GM18909 (cell line): ENCODE data around the gene ZNF366.

Experiments
- ATAC-seq: cut with Tn5 transposase; IDR thresholded peaks from one replicate; pipeline ENCODE4 v1.9.1; 2021; ENCODE audit warnings: mild to moderate bottlenecking; ENCODE audit not compliant: unreplicated experiment, poor library complexity

Gene ZNF366

GRCh38 chr5:72497823-72498222 lies 9.4 kb downstream of the ZNF366 start:
- ATAC-seq, result no peak

- ATAC-seq, result no peak
These were observed 11.8 kb downstream of the ZNF366 start for GRCh38 chr5:72495410-72495809.

- ATAC-seq, result no peak
These were observed 12.5 kb downstream of the ZNF366 start for GRCh38 chr5:72494623-72495124.

DNA sequence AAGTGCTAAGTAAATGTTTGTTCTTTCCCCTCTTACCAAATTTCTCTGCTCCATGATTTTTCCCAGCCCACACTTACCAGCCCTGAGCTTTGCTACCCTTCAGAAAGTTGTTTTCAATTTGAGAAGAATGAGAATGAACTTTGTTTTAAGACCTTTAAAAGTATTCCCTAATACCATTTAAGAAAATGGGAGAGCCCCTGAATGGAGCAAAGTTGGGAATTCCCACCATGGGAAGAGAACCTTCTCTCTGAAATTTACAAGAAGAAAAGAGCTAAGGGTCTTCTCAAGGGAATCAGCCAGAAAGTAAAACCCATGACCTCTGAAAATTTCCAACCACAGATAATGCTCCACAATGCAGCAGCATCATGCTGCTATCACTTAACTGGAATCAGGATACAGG lies 17.7 kb downstream of the ZNF366 start:
- no peak for ATAC-seq

- ATAC-seq, result no peak
These were observed 18.5 kb downstream of the ZNF366 start for GRCh38 chr5:72488756-72489155.

GRCh38 chr5:72487177-72487576 lies 20.0 kb downstream of the ZNF366 start:
- ATAC-seq, result no peak

- ATAC-seq, result no peak
These were observed 20.8 kb downstream of the ZNF366 start for GRCh38 chr5:72486371-72486770.

DNA sequence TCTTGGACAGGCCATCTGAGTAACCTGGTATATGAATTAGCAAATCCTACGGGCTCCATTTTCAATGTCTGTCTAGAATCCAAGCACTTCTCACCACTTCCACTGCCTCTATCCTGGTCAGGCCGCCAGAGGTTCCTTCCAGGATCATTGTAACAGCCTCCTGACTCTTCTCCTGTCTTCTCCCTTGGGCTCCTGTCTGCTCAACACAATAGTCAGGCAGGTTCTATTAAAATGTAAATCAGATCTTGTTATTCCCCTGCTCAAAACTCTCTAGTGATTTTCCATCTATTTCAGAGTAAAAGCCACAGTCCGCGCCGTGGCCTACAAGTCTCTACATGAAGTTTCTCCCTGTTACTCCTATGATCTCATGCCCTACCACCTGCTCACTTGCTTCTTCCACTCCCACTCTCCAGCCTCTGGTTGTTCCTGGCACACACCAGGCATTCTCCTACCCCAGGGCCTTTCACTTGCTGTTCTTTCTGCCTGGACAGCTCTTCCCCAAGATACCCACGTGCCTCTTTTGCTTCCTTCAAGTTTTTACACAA lies 21.7 kb downstream of the ZNF366 start:
- no peak for ATAC-seq

DNA sequence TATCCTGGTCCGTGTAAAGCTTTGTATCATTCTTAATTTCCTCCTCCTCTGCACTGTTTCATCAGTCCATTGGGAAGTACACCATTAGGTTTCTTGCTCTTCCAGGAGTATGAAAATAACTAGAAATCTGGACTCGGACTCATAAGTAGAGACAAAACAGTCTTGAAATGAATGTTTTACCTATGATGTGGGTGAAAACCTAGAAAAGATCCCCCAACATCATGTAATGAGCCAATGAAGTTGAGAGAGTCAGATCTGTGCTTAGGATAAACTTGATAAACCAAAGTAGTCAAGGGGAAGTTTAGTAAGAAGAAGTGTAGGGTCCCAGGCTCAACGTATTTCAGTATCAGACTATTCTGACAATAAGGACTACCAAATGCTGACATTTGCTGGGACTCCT lies 25.2 kb downstream of the ZNF366 start:
- ATAC-seq, result no peak

DNA sequence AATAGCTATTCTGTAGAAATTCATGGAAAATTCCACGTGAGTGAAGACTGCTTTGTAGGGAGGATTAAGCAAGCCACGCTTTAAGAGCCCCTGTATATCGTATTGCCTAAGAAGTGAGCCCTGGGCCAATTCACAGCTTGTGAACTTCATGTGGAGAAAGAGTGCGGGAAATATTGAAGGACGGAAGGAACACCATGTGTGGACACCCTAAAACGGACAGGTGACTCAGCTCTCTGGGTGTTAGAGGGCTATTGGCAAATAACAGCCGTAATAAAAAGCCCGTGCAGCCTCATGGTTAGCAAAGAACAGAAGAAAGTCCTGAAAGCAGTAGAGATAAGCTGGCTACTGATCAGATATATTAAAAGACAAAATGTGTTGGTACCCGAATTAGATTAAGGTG lies 26.4 kb downstream of the ZNF366 start:
- no peak for ATAC-seq

DNA sequence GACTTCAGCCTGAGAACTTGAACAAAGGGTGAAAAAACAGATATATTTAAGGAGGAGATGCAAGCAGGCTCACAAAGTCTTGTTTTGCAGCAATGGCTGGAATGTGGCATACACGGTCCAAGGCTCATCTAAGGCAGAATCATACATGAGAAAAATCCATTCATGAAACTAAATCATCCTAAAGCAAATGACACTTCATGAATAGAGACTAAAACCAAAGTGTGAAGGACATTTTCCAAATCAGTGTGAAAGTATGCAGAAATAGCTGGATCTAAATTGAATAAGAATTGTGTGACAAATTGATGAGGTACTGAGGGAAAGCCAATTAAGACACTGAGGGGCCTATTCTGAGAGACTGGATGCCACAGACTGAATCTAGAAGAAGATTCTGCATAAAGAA lies 27.3 kb downstream of the ZNF366 start:
- ATAC-seq, result no peak

- ATAC-seq, result no peak
These were observed 28.5 kb downstream of the ZNF366 start for GRCh38 chr5:72478684-72479083.

DNA sequence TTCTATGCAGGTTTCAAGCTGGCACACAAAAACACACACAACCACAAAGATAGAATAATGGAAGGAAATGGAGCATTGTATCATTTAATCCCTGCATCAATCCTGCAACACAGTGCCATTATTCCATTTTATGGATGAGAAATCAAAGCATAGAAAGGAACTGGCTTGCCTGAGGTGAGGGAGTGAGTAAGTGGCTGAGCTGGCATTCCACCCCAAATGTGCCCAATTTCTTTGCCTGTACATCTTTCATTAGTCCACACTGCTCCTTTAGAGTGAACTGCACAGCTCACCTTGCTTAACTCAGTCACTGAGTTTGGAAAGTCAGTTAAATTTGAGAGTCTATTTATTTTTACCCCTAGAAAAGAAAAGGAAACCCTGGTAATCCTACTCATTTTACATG lies 28.9 kb downstream of the ZNF366 start:
- no peak for ATAC-seq

- no peak for ATAC-seq
These were observed 29.6 kb downstream of the ZNF366 start for GRCh38 chr5:72477644-72478043.

DNA sequence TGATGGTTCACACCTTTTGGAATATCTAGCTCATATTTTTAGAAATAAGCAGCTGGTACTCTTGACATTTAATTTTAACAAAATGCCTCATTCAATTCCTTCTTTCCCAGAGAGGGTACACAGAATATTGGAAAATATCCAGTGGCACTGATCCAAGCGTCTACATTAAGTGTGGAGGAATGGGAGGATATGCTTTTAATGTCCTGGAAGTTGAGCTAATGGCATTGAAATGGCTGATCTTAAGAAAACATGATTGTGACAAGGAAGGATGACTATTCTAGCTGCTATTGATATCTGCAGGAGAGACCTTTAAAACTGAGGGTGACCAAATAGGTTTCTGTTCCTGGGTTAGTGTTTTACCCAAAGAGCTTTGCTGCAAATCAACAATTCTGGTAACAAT lies 30.0 kb downstream of the ZNF366 start:
- ATAC-seq, result no peak

GRCh38 chr5:72476721-72477120 lies 30.5 kb downstream of the ZNF366 start:
- no peak for ATAC-seq

- no peak for ATAC-seq
These were observed 30.9 kb downstream of the ZNF366 start for GRCh38 chr5:72476275-72476674.

GRCh38 chr5:72474516-72474915 lies 32.7 kb downstream of the ZNF366 start:
- ATAC-seq, result no peak

- ATAC-seq, result peak; percentile 42
These were observed 33.1 kb downstream of the ZNF366 start for GRCh38 chr5:72474046-72474500.

DNA sequence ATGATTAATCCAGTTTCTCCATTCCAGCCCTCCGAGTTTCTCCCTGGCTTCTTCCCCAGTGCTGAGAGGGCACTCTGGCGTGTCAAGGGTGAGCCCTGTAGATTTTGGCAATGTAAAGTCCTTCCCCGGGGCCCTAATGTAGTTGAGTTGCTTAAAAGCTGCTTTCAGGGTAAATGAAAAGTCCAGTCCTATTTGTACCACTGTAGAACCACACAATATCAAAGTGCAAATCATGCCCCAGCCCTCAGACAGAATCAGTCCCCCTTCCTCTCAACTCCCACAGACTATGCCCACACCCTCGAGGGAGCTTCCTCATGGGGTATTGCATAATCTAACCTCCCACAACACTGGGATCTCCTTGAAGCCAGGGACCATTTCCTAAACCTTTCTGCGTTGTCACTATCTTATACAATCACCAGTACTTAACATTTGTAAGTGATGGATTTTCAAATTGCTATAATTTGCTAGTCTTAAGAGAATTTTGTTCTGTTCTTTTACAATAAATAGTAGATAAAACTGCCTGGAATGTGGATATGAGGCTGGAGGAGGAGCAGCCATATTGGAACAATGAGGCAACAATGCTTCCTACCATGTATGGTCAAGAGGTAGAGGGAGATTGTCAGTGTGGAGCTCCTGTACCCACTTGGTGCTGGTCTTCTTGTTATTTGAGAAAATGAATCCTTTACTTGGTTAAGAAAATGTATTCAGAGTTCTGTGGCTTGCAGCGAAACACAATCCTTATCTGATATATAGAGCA lies 34.4 kb downstream of the ZNF366 start:
- ATAC-seq, result no peak

- no peak for ATAC-seq
These were observed 35.2 kb downstream of the ZNF366 start for GRCh38 chr5:72472031-72472430.

DNA sequence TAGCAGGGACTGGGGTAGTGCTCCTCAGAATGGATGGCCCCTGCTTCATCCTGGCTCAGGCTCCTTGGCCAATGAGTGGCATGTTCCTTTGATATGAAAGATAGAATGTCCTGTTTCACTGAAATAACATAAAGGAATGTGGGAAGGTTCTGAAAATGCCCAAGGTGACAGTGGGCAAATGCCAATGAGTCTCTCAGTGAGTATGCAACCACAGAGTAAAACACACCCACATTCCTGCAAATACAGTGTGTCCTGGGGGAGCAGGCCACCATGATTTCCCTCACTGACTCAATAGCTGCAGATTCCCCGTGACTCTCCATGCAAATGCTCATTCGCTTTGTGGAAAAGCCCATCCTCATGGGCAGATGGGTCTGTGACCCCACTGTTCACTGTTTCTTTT lies 36.4 kb downstream of the ZNF366 start:
- ATAC-seq, result no peak
